RWPE1 (cell line): Measurements from ENCODE around the gene ETNK2.

Experiments used
- CTCF ChIA-PET: fragments of 350-600 bp; sonication (Branson Sonifier 250); formaldehyde crosslinking; extraction: SDS; loops from one replicate; lab custom pipeline; 2021; lab: Yijun Ruan, JAX
- POLR2A ChIA-PET: fragments of 400-600 bp; formaldehyde crosslinking; extraction: SDS; loops from one replicate; lab custom pipeline; 2020; ENCODE audit warnings: antibody characterized with exemption; ENCODE audit not compliant: low non-redundant PET; lab: Yijun Ruan, JAX
- DNase-seq: peaks from one replicate; pipeline ENCODE4 v3.0.0; 2012; ENCODE audit warnings: low spot score
- H3K27ac ChIP-seq: fragments of 450-650 bp; 2 replicates; pipeline ENCODE4 v1.5.1; 2017
- CTCF ChIP-seq: fragments of 450-650 bp; conservative IDR thresholded peaks from 2 replicates; pipeline ENCODE4 v1.5.1; 2017; ENCODE audit warnings: low read depth, mild to moderate bottlenecking

Gene ETNK2

DNA sequence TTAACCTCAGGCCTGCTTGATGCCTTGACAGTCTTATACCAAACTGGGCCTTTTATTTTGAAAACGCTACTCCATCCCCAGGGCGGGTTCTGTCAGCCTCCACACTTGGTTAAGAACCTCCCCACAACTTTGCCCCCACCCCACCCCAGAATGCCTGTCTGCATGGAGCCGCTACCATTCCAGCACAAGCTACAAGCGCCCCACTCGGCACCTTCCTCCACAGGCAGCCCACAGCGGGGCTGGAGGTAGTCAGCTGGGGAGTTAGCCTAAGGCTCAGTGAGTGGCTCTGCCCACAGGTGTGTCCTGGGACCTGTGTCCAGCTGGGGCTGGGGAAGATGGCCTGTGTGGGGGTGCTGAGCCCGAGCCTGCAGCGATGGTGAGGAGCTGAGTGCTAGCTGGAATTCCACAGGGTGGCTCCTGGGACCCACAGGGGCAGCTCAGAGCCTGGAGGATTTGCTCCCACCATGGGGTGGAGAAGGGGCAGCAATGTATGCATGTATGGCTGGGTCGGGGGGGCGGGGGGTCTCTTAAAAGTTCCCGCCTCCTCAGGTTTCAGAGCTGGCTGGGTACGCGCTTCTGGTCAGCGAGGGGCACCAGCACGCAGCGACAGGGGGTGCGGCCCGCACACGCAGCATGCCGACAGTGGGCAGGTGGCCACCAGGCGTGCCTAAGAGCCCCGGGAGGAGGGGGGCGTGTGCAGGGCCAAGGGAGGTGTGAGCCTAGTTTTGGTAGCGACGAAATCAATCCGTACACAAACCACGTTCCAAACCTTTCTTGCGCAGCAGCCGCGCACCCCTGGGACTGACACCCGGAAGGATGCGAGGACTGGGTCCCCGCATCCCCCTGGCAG lies 917 bp downstream of the ETNK2 start:
- POLR2A ChIA-PET = interaction anchor here (0.6 to 1.0 kb wide), 2 partner anchors 78 to 288 kb away, joined by 3 read pairs; partner anchors contain the start of gene SOX13
- TF ChIP-seq CTCF = no peak
- peak; percentile 60 for DNase-seq
- peak overlapping the region; percentile 77 for H3K27ac ChIP-seq
- CTCF ChIA-PET = interaction anchor here (0.5 to 3.7 kb wide), 12 partner anchors 12 to 290 kb away, joined by 3 to 25 read pairs (median 6); partner anchors contain the start of genes GOLT1A and SNRPE

- ChIA-PET POLR2A (interaction anchor here (0.6 kb wide), 1 partner anchor 77 kb away, joined by 3 read pairs; the partner anchor contains the start of gene SOX13), CTCF (interaction anchor here (0.6 to 2.1 kb wide), 6 partner anchors 13 to 284 kb away, joined by 3 to 9 read pairs (median 5); no protein-coding TSS in a partner anchor)
- DNase-seq = no peak
- no peak for TF ChIP-seq CTCF
- H3K27ac ChIP-seq = peak overlapping the region; percentile 77
Observed at GRCh38 chr1:204149635-204150565, 1.9 kb downstream of the ETNK2 start.

- TF ChIP-seq CTCF = no peak
- POLR2A ChIA-PET = no interaction called here
- CTCF ChIA-PET = interaction anchor here (0.9 to 1.9 kb wide), 2 partner anchors 13 to 278 kb away, joined by 3 to 9 read pairs; no protein-coding TSS in a partner anchor
- peak overlapping the region; percentile 77 for H3K27ac ChIP-seq
- no peak for DNase-seq
Observed at GRCh38 chr1:204149107-204149506, 2.7 kb downstream of the ETNK2 start.

DNA sequence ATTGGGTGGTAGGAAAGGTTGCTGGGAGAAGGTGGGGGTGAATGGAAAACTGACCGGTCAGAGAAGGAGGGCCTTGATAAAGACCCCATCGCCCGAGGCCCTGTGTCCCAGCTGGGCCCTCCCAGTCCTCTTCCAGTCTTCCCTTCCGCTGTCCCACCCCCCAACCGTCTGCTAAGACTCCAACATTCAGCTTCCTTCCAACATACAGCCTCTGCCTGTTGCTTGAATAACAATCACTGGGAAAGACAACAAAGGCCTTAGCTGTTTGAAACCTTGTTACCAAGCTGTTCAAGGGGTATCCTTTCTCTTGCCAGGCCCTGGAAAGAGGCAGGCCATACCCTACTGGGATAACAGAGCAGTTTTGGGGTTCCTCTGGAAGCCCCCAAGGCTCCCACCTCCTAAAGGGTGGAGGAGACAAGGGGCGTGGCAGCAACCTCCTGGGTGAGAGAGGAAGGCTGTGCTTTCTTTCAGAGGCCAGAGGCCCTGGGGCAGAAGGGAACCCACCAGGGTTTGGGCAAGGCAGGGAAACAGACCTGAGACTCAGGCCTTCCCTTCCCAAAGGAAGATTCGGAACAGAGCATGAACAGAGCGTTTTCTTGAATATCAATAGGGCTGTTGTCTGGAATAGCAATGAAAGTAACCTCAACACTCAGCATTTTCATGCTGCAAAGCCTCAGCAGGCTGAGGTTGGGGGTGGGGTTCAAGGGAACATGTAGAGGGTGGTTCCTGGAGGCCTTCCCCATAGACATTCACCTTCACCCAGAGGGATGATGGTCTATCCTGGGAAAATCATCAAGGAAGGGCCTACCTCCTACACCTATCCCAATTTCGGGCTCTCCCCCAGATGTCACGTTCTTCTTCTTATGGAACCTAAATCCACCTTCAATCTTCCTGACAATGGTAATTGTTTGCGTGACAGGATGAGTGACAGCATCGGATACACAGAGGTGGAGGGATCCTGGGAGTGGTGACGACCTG lies 4.1 kb downstream of the ETNK2 start:
- ChIA-PET POLR2A (no interaction called here), CTCF (no interaction called here)
- no peak for DNase-seq
- TF ChIP-seq CTCF = no peak
- H3K27ac ChIP-seq = no peak overlapping the region

DNA sequence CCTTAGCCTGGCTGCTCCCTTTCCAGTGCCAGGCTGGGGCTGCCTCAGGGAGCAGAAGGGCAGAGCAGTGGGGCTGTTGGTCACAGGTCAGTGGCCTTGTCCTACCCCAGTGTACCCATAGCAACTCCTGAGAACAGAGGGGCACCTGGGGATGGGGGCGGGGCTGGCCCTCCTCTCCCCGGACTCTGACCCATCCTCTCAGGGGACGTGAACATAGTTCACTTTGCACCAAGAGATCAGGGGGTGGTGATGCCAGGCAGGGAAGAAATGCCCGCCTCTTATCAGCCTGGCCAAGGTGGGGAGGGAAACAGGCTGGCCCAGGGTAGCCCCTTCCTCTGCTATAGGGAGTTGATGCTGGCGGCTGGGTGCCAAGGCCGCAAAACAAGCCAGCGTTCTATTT lies 4.9 kb downstream of the ETNK2 start:
- no peak overlapping the region for H3K27ac ChIP-seq
- ChIA-PET CTCF (no interaction called here), POLR2A (no interaction called here)
- no peak for DNase-seq
- TF ChIP-seq CTCF = no peak
